K562 (cell line): ENCODE results near the gene TAP2.
A peak's percentile ranks its signal among the peaks of the same experiment; 100 is the strongest.

Experiments
- HDAC2 ChIP-seq: fragments of 450-650 bp; IDR thresholded peaks from 2 replicates; pipeline ENCODE4 v1.6.1; 2016; ENCODE audit warnings: mild to moderate bottlenecking
- HIVEP1 ChIP-seq: fragments of 250-450 bp; sonication (Bioruptor Pico); IDR thresholded peaks from 2 replicates; pipeline ENCODE4 v1.4.0; 2020; ENCODE audit warnings: mild to moderate bottlenecking
- JUND ChIP-seq, 2 experiments: IDR thresholded peaks; 2 replicates in 1 of 2; 3 replicates in 1 of 2; pipeline ENCODE4 v1.6.1; 2011; ENCODE audit warnings: borderline replicate concordance in 2 of 2, low read depth in 2 of 2, low read length in 2 of 2, improper control_type of control experiment in 1 of 2, missing biosample characterization in 1 of 2, missing genetic modification characterization in 1 of 2, missing genetic modification reagents in 1 of 2
- LEF1 ChIP-seq: fragments of 450-650 bp; IDR thresholded peaks from 2 replicates; pipeline ENCODE4 v1.6.1; 2016; ENCODE audit warnings: mild to moderate bottlenecking
- POLR2AphosphoS2 ChIP-seq: IDR thresholded peaks from 2 replicates; pipeline ENCODE4 v1.6.1; 2012; ENCODE audit warnings: low read length, improper control_type of control experiment
- SIN3A ChIP-seq, 2 experiments: fragments of 150-350 bp in 1 of 2; IDR thresholded peaks; 2 replicates each; pipeline ENCODE4 v1.6.1; 2011 to 2016; ENCODE audit warnings: borderline replicate concordance in 2 of 2, low read depth in 2 of 2, low read length in 2 of 2, mild to moderate bottlenecking in 2 of 2, moderate library complexity in 2 of 2; ENCODE audit not compliant: control insufficient read depth in 1 of 2
- SP1 ChIP-seq: sonication (generic); formaldehyde crosslinking; IDR thresholded peaks from 2 replicates; pipeline ENCODE4 v1.8.1; 2022; ENCODE audit warnings: mild to moderate bottlenecking, missing genetic modification reagents
- TAF1 ChIP-seq: IDR thresholded peaks from 2 replicates; pipeline ENCODE4 v1.6.1; 2011; ENCODE audit warnings: mild to moderate bottlenecking, low read length, moderate library complexity; ENCODE audit not compliant: insufficient read depth, control insufficient read depth, severe bottlenecking; ENCODE audit errors: extremely low read depth
- ZBTB1 ChIP-seq: sonication (generic); formaldehyde crosslinking; IDR thresholded peaks from 2 replicates; pipeline ENCODE4 v1.8.1; 2023; ENCODE audit warnings: missing genetic modification reagents, low read depth, mild to moderate bottlenecking, borderline replicate concordance
- ZNF217 ChIP-seq: sonication (generic); formaldehyde crosslinking; IDR thresholded peaks from 2 replicates; pipeline ENCODE4 v1.8.0; 2022; ENCODE audit warnings: mild to moderate bottlenecking, missing genetic modification reagents
- TF ChIP-seq, protein P1 (sequence below), 3 experiments: IDR thresholded peaks in 2 of 3; conservative IDR thresholded peaks in 1 of 3; 2 replicates each; pipeline ENCODE4 v1.5.1; 2011 to 2012; ENCODE audit warnings: low read length in 3 of 3, mild to moderate bottlenecking in 3 of 3, control low read depth in 2 of 3, improper control_type of control experiment in 1 of 3, inconsistent platforms in 1 of 3, low read depth in 1 of 3, mixed read lengths in 1 of 3, moderate library complexity in 1 of 3; ENCODE audit not compliant: insufficient read depth in 2 of 3
- TF ChIP-seq, protein P2 (sequence below): fragments of 450-650 bp; formaldehyde crosslinking; IDR thresholded peaks from 2 replicates; pipeline ENCODE4 v1.4.0; 2020; ENCODE audit warnings: mild to moderate bottlenecking, moderate library complexity

DNA sequence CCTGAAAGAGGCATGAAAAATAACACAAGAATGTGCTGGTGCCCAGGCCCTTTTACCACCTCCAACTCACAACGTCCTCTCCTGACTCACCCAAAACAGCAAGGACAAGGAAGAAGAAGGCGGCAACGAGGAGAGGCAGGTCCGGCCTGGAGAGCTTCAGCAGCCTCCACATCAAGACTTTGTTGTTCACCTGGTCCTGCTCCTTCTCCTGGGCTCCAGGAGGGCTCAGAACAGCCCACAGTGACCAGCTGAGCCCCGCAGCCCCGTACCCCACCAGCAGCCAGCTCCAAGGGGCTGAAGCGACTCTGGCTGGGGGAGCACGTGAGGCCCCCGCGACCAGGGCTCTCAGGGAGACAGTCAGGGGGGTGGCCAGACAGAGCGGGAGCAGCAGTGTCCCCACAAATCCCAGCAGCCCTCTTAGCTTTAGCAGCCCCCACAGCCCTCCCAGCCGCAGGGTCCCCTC is 857 bp downstream of the TAP2 start:
- TF ChIP-seq, protein P1, sequence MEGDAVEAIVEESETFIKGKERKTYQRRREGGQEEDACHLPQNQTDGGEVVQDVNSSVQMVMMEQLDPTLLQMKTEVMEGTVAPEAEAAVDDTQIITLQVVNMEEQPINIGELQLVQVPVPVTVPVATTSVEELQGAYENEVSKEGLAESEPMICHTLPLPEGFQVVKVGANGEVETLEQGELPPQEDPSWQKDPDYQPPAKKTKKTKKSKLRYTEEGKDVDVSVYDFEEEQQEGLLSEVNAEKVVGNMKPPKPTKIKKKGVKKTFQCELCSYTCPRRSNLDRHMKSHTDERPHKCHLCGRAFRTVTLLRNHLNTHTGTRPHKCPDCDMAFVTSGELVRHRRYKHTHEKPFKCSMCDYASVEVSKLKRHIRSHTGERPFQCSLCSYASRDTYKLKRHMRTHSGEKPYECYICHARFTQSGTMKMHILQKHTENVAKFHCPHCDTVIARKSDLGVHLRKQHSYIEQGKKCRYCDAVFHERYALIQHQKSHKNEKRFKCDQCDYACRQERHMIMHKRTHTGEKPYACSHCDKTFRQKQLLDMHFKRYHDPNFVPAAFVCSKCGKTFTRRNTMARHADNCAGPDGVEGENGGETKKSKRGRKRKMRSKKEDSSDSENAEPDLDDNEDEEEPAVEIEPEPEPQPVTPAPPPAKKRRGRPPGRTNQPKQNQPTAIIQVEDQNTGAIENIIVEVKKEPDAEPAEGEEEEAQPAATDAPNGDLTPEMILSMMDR (IDR thresholded peaks at IDR 0.05 in 2 of 3, conservative IDR thresholded peaks at IDR 0.05 in 1 of 3; ENCODE audit: insufficient read depth in 2 of 3, low read depth in 1 of 3, low read length in 3 of 3): no peak
- no peak for TF ChIP-seq TAF1
- TF ChIP-seq LEF1: no peak
- no peak for TF ChIP-seq POLR2AphosphoS2
- no peak for TF ChIP-seq HDAC2
- TF ChIP-seq SP1 (CRISPR knock-in tag): no peak
- TF ChIP-seq ZNF217 (CRISPR knock-in tag): no peak
- TF ChIP-seq, protein P2, sequence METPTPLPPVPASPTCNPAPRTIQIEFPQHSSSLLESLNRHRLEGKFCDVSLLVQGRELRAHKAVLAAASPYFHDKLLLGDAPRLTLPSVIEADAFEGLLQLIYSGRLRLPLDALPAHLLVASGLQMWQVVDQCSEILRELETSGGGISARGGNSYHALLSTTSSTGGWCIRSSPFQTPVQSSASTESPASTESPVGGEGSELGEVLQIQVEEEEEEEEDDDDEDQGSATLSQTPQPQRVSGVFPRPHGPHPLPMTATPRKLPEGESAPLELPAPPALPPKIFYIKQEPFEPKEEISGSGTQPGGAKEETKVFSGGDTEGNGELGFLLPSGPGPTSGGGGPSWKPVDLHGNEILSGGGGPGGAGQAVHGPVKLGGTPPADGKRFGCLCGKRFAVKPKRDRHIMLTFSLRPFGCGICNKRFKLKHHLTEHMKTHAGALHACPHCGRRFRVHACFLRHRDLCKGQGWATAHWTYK: 0 out of 2 replicates have a peak, but pooled peaks have one; percentile 32
- 0 out of 2 replicates have a peak, but pooled peaks have one; percentile 31 for TF ChIP-seq ZBTB1 (CRISPR knock-in tag)
- TF ChIP-seq JUND (IDR thresholded peaks at IDR 0.05; ENCODE audit: borderline replicate concordance, low read depth, low read length): no peak
- TF ChIP-seq JUND (tag; IDR thresholded peaks at IDR 0.05; ENCODE audit: borderline replicate concordance, low read depth, low read length): no peak
- TF ChIP-seq SIN3A (IDR thresholded peaks at IDR 0.05; ENCODE audit: borderline replicate concordance in 2 of 2, control insufficient read depth in 1 of 2, low read depth in 2 of 2, low read length in 2 of 2): no peak
- no peak for TF ChIP-seq HIVEP1 (CRISPR knock-in tag)
